ENCODE data around the gene MRS2. TPM values are rescaled to one million over a fixed set of nuclear protein-coding genes. Genes with fewer than 3 reads are reported as not detected.

Gene MRS2
- total and polyA plus RNA-seq, 8 donors = 27.3 to 33.2 (median 31.7) TPM

GRCh38 chr6:24464253-24465038, 61.7 kb downstream of the MRS2 start:
- no peak for TF ChIP-seq CTCF (IDR thresholded peaks at IDR 0.05)

GRCh38 chr6:24469811-24470210, 67.1 kb downstream of the MRS2 start:
- H3K36me3 ChIP-seq = no peaks in the 10 kb centered on the region
- no peak overlapping the region for H3K27ac ChIP-seq
- no peak for TF ChIP-seq CTCF (IDR thresholded peaks at IDR 0.05)
- no peak for ATAC-seq
- H3K4me1 ChIP-seq = no peaks in the 10 kb centered on the region
- no peaks in the 10 kb centered on the region for H3K9me3 ChIP-seq
- no peak overlapping the region for H3K4me3 ChIP-seq
- H3K27me3 ChIP-seq = no peaks in the 10 kb centered on the region
- DNase-seq = no peak
- intact Hi-C loops (cut with DNase I) = no loop called here

More at GRCh38 chr6:24464253-24465038, 61.7 kb downstream of the MRS2 start:
- H3K27ac ChIP-seq = no peak overlapping the region
- ATAC-seq = no peak
- no peak for DNase-seq
- no peaks in the 10 kb centered on the region for H3K4me1 ChIP-seq
- no peaks in the 10 kb centered on the region for H3K27me3 ChIP-seq
- no peaks in the 10 kb centered on the region for H3K9me3 ChIP-seq
- intact Hi-C loops (cut with DNase I) = no loop called here
- H3K36me3 ChIP-seq = no peaks in the 10 kb centered on the region
- H3K4me3 ChIP-seq = no peak overlapping the region

GRCh38 chr6:24472181-24472580, 69.4 kb downstream of the MRS2 start:
- H3K36me3 ChIP-seq = no peaks in the 10 kb centered on the region
- no peak overlapping the region for H3K27ac ChIP-seq
- H3K4me3 ChIP-seq = no peak overlapping the region
- no peaks in the 10 kb centered on the region for H3K4me1 ChIP-seq
- intact Hi-C loops (cut with DNase I) = no loop called here
- no peaks in the 10 kb centered on the region for H3K27me3 ChIP-seq
- no peaks in the 10 kb centered on the region for H3K9me3 ChIP-seq
- TF ChIP-seq CTCF (IDR thresholded peaks at IDR 0.05) = no peak
- DNase-seq (no peak), ATAC-seq (peak; percentile 17)

Other genes with a start within 250 kb of the MRS2 start
- gene DCDC2, start 44.9 kb upstream of the MRS2 start, total RNA-seq = 1 to 10 TPM; 8.4 to 9.6 TPM
- 10 to 100 TPM in 4 of 6 donors, 1 to 10 TPM in 2; 7.8 to 13.7 (median 12.1) TPM for gene DCDC2, start 44.9 kb upstream of the MRS2 start, polyA plus RNA-seq (ENCODE audit: insufficient read length in 6 of 6)
- gene GPLD1, start 86.6 kb downstream of the MRS2 start, total RNA-seq = 1 to 10 TPM; 1.7 to 2.7 TPM
- gene GPLD1, start 86.6 kb downstream of the MRS2 start, polyA plus RNA-seq (ENCODE audit: insufficient read length in 6 of 6) = 1 to 10 TPM; 2.3 to 3.8 (median 3.1) TPM
- gene ALDH5A1, start 92.0 kb downstream of the MRS2 start, total RNA-seq = 10 to 100 TPM; 10.4 to 21.8 TPM
- gene ALDH5A1, start 92.0 kb downstream of the MRS2 start, polyA plus RNA-seq (ENCODE audit: insufficient read length in 6 of 6) = 10 to 100 TPM in 5 of 6 donors, 1 to 10 TPM in 1; 9.7 to 14.7 (median 12.4) TPM
- gene KIAA0319, start 243.3 kb downstream of the MRS2 start, total RNA-seq = 1 to 10 TPM in 1 of 2 donors, under 1 TPM in 1; 0.96 to 1.5 TPM
- gene KIAA0319, start 243.3 kb downstream of the MRS2 start, polyA plus RNA-seq (ENCODE audit: insufficient read length in 6 of 6) = under 1 TPM; 0.10 to 0.61 (median 0.49) TPM